Measurements from ENCODE around the gene ZNF428. TPM values are rescaled to one million over a fixed set of nuclear protein-coding genes. Genes with fewer than 3 reads are reported as not detected.
"Not testable (repeated sequence)": the region's sequence is repeated elsewhere in the genome, so short reads cannot be mapped to it uniquely, and the experiment has no call there.

Gene ZNF428
- polyA plus RNA-seq, 1 experiment, result 34.0 TPM

- TF ChIP-seq, protein P1, sequence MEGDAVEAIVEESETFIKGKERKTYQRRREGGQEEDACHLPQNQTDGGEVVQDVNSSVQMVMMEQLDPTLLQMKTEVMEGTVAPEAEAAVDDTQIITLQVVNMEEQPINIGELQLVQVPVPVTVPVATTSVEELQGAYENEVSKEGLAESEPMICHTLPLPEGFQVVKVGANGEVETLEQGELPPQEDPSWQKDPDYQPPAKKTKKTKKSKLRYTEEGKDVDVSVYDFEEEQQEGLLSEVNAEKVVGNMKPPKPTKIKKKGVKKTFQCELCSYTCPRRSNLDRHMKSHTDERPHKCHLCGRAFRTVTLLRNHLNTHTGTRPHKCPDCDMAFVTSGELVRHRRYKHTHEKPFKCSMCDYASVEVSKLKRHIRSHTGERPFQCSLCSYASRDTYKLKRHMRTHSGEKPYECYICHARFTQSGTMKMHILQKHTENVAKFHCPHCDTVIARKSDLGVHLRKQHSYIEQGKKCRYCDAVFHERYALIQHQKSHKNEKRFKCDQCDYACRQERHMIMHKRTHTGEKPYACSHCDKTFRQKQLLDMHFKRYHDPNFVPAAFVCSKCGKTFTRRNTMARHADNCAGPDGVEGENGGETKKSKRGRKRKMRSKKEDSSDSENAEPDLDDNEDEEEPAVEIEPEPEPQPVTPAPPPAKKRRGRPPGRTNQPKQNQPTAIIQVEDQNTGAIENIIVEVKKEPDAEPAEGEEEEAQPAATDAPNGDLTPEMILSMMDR (IDR thresholded peaks at IDR 0.05; ENCODE audit: insufficient read depth, low read depth, low read length), result no peak
- ChIA-PET POLR2A (no interaction called here), CTCF (no interaction called here)
- DNase-seq (ENCODE audit: low read depth), result no peak
- Histone ChIP-seq H3K27me3 (ENCODE audit: control insufficient read depth, insufficient read depth, low read length) (no peaks in the 10 kb centered on the region), H3K4me3 (ENCODE audit: low read depth, low read length) (no peak overlapping the region), H3K36me3 (ENCODE audit: control insufficient read depth, insufficient read depth, low read length) (peaks cover 8% of the 10 kb centered on the region)
Measured at GRCh38 chr19:43609872-43610271, 9.6 kb downstream of the ZNF428 start.

- TF ChIP-seq, protein P1 (IDR thresholded peaks at IDR 0.05; ENCODE audit: insufficient read depth, low read depth, low read length), result no peak
- Histone ChIP-seq H3K4me3 (ENCODE audit: low read depth, low read length) (no peak overlapping the region), H3K27me3 (ENCODE audit: control insufficient read depth, insufficient read depth, low read length) (no peaks in the 10 kb centered on the region), H3K36me3 (ENCODE audit: control insufficient read depth, insufficient read depth, low read length) (peaks cover 10% of the 10 kb centered on the region)
- POLR2A ChIA-PET, result no interaction called here
- CTCF ChIA-PET, result interaction anchor here (1.2 to 2.1 kb wide), 2 partner anchors 8 to 13 kb away, joined by 3 to 5 read pairs; no protein-coding TSS in a partner anchor
- DNase-seq (ENCODE audit: low read depth), result no peak
Measured at GRCh38 chr19:43607238-43608205, 11.9 kb downstream of the ZNF428 start.

- Histone ChIP-seq H3K27me3 (ENCODE audit: control insufficient read depth, insufficient read depth, low read length) (no peaks in the 10 kb centered on the region), H3K4me3 (ENCODE audit: low read depth, low read length) (no peak overlapping the region), H3K36me3 (ENCODE audit: control insufficient read depth, insufficient read depth, low read length) (peaks cover 4% of the 10 kb centered on the region)
- ChIA-PET POLR2A (no interaction called here), CTCF (interaction anchor here (0.9 to 2.1 kb wide), 3 partner anchors 9 to 159 kb away, joined by 3 to 5 read pairs (median 3); no protein-coding TSS in a partner anchor)
- TF ChIP-seq, protein P1 (IDR thresholded peaks at IDR 0.05; ENCODE audit: insufficient read depth, low read depth, low read length), result no peak
- no peak for DNase-seq (ENCODE audit: low read depth)
Measured at GRCh38 chr19:43606569-43607229, 12.7 kb downstream of the ZNF428 start.

GRCh38 chr19:43605875-43606568 lies 13.4 kb downstream of the ZNF428 start:
- ChIA-PET CTCF (interaction anchor here (0.9 to 2.1 kb wide), 3 partner anchors 10 to 159 kb away, joined by 3 to 5 read pairs (median 3); no protein-coding TSS in a partner anchor), POLR2A (interaction anchor here (0.7 kb wide), 1 partner anchor 8 kb away, joined by 11 read pairs; no protein-coding TSS in a partner anchor)
- TF ChIP-seq, protein P1 (IDR thresholded peaks at IDR 0.05; ENCODE audit: insufficient read depth, low read depth, low read length), result no peak
- Histone ChIP-seq H3K4me3 (ENCODE audit: low read depth, low read length) (no peak overlapping the region), H3K36me3 (ENCODE audit: control insufficient read depth, insufficient read depth, low read length) (peaks cover 4% of the 10 kb centered on the region), H3K27me3 (ENCODE audit: control insufficient read depth, insufficient read depth, low read length) (no peaks in the 10 kb centered on the region)
- DNase-seq (ENCODE audit: low read depth), result no peak

DNA sequence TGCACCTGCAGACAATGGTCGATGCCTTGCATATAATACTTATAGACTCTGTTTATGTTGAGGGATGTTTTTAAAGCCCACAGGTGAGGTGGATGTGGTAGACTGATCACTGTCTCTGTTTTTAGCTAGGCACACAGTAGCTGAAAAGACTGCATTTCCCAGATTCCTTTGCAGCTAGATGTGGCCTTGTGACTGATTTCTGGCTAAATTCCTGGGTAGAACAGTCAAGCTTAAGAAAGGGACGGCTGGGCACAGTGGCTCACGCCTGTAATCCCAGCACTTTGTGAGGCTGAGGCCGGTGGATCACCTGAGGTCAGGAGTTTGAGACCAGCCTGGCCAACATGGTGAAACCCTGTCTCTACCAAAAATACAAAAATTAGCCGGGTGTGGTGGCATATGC lies 19.1 kb downstream of the ZNF428 start:
- H3K36me3 ChIP-seq (ENCODE audit: control insufficient read depth, insufficient read depth, low read length); POLR2A ChIA-PET: not testable (repeated sequence)

More for the DNA sequence above, 19.1 kb downstream of the ZNF428 start:
- H3K4me3 ChIP-seq (ENCODE audit: low read depth, low read length); DNase-seq (ENCODE audit: low read depth); H3K27me3 ChIP-seq (ENCODE audit: control insufficient read depth, insufficient read depth, low read length): not testable (repeated sequence)
- CTCF ChIA-PET, result interaction anchor here (1.2 kb wide), 1 partner anchor 53 kb away, joined by 3 read pairs; no protein-coding TSS in a partner anchor

Measured in BJ (cell line).